ENCODE results near the gene CORO6.
A peak's percentile ranks its signal among the peaks of the same experiment; 100 is the strongest.

The CORO6 gene

DNA sequence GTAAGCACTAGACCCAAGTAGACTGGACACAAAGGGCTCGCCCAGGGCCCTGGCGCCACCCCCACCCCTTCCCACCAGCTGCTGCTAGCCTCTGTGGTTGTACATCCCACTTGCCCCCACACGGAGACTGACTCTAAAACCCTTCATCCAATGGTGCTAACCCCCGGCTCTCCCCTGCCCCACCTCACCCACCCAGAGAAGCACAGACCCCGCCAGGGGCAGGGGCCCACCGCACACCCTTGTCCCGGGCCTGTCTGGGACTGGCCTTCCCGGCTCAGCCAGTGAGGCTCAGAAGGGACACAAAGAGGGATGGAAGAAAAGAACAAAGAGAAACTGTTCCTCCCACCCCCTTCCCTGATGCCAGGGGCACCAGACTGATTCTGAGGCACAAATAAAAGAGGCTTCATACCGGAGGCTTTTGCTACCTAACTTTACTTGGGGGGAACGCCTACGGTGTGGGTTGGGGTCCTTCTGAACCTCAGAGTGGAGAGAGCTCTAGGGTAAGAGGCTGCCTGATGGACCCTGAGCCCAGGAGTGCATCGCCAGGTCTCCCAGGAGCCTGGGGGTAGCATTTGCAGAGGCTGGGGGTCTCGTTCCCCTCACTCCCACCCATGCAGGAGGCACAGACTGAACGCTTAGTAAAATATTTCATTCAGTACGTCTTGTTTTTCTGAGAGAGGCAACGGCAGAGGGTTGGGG lies 8.2 kb downstream of the CORO6 start:
- no peak for DNase-seq
- Histone ChIP-seq H3K36me3 (ENCODE audit: control insufficient read depth, insufficient read depth, low read length) (no peaks in the 10 kb centered on the region), H3K27me3 (replicated peaks; ENCODE audit: control insufficient read depth, insufficient read depth, low read length, poor library complexity, severe bottlenecking) (no peaks in the 10 kb centered on the region), H3K9me3 (ENCODE audit: control insufficient read depth, low read length) (no peaks in the 10 kb centered on the region), H3K27ac (ENCODE audit: insufficient read depth, low read length, poor library complexity, severe bottlenecking) (no peak overlapping the region), H3K4me3 (ENCODE audit: insufficient read depth, low read depth, low read length, poor library complexity, severe bottlenecking) (peak overlapping the region; percentile 68), H3K4me1 (ENCODE audit: control insufficient read depth, insufficient read depth, low read length, poor library complexity, severe bottlenecking) (peaks cover 57% of the 10 kb centered on the region)

DNA sequence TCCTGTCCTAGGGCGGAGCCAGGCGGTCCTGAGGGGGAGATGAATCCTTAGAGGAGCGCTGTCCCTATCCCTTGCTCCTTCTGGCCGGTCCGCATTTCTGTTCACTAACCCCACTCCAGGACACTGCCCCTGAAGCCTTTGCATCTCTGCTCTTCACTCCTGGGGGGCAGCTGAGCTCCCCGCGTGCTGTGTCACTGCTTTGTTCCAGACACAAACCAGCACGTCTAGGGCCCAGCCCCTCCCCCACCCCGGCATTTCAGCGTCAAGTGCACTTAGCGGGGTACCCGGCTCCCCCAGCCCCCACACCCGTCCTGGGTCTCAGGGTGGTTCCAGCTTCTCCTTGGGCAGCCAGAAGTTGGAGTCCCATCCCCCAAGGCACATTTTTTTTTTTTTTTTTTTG lies 8.9 kb downstream of the CORO6 start:
- DNase-seq, result no peak
- H3K4me3 ChIP-seq (ENCODE audit: insufficient read depth, low read depth, low read length, poor library complexity, severe bottlenecking), result peak overlapping the region; percentile 24

DNA sequence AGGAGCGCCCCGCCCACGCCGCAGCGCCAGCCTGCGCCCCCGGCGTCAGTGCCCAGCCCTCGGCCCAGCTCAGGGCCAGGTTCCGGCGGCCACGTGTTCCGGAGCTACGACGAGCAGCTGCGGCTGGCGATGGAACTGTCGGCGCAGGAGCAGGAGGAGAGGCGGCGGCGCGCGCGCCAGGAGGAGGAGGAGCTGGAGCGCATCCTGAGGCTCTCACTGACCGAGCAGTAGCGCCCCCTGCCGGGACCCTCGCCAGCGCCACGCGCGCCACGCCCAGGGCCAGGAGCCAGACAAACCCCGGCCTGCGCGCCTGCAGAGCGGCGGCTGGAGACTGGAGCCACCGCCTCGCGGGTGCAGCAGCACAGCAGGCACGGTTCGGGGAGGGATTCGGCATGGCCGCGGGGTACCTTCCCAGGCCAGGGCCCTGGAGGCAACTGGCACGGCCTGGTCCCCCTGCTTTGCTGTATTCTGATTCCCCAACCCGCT lies 9.3 kb downstream of the CORO6 start:
- H3K27ac ChIP-seq (ENCODE audit: insufficient read depth, low read length, poor library complexity, severe bottlenecking), result no peak overlapping the region
- H3K27me3 ChIP-seq (replicated peaks; ENCODE audit: control insufficient read depth, insufficient read depth, low read length, poor library complexity, severe bottlenecking), result no peaks in the 10 kb centered on the region
- no peaks in the 10 kb centered on the region for H3K9me3 ChIP-seq (ENCODE audit: control insufficient read depth, low read length)
- H3K4me1 ChIP-seq (ENCODE audit: control insufficient read depth, insufficient read depth, low read length, poor library complexity, severe bottlenecking), result peaks cover 55% of the 10 kb centered on the region
- DNase-seq, result peak; percentile 84 to 90 (median 89)
- H3K4me3 ChIP-seq (ENCODE audit: insufficient read depth, low read depth, low read length, poor library complexity, severe bottlenecking), result peak overlapping the region; percentile 24
- no peaks in the 10 kb centered on the region for H3K36me3 ChIP-seq (ENCODE audit: control insufficient read depth, insufficient read depth, low read length)

More for the DNA sequence above, 8.9 kb downstream of the CORO6 start:
- Histone ChIP-seq H3K27ac (ENCODE audit: insufficient read depth, low read length, poor library complexity, severe bottlenecking) (no peak overlapping the region), H3K27me3 (replicated peaks; ENCODE audit: control insufficient read depth, insufficient read depth, low read length, poor library complexity, severe bottlenecking) (no peaks in the 10 kb centered on the region), H3K4me1 (ENCODE audit: control insufficient read depth, insufficient read depth, low read length, poor library complexity, severe bottlenecking) (peaks cover 57% of the 10 kb centered on the region), H3K36me3 (ENCODE audit: control insufficient read depth, insufficient read depth, low read length) (no peaks in the 10 kb centered on the region), H3K9me3 (ENCODE audit: control insufficient read depth, low read length) (no peaks in the 10 kb centered on the region)

DNA sequence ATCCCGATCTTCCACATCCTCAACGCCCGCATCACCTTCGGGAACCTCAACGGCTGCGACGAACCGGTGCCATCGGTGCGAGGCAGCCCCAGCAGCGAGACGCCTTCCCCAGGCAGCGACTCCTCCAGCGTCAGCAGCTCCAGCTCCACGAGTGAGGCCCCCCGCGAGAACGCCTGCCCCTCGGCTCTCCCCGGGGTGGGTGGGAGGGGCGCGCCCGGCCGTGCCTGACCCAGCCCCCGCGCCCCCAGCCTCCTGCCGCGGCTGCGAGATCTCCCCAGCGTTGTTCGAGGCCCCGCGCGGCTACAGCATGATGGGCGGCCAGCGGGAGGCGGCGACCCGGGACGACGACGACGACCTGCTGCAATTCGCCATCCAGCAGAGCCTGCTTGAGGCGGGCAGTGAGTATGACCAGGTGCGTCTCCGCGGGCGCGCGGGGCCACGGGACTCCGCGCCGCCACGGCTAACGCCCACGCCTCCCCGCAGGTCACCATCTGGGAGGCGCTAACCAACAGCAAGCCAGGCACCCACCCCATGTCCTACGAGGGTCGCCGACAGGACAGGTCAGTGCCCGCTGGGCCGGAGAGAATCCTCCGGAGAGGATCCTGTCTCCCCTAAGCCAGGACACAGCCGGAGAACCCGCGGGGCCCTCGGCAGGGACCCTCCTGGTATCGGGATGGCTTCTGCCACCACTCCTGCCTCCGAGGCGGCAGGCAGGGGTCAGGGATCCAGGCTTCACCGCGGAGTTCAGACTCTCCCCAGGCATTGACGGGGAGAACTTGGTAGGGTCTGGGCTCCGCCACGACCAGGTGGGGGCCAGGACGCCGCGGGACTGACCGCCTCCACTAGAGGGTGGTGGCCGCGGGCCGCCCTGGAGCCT lies 10.1 kb downstream of the CORO6 start:
- DNase-seq, result no peak
- Histone ChIP-seq H3K4me3 (ENCODE audit: insufficient read depth, low read depth, low read length, poor library complexity, severe bottlenecking) (peak overlapping the region; percentile 24), H3K9me3 (ENCODE audit: control insufficient read depth, low read length) (no peaks in the 10 kb centered on the region), H3K4me1 (ENCODE audit: control insufficient read depth, insufficient read depth, low read length, poor library complexity, severe bottlenecking) (peaks cover 48% of the 10 kb centered on the region), H3K36me3 (ENCODE audit: control insufficient read depth, insufficient read depth, low read length) (no peaks in the 10 kb centered on the region), H3K27ac (ENCODE audit: insufficient read depth, low read length, poor library complexity, severe bottlenecking) (no peak overlapping the region), H3K27me3 (replicated peaks; ENCODE audit: control insufficient read depth, insufficient read depth, low read length, poor library complexity, severe bottlenecking) (no peaks in the 10 kb centered on the region)

DNA sequence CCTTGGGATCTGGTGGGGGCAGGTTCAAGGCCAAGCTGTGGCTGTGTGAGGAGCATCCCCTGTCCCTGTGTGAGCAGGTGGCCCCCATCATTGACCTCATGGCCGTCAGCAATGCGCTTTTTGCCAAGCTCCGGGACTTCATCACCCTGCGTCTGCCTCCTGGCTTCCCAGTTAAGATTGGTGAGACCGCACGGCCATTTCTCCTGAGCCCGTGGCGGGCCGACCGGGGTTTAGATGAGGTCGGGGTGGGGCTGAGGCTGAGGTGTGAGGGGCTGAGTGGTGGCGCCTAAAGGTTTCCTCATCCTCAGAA lies 10.7 kb downstream of the CORO6 start:
- no peak overlapping the region for H3K4me3 ChIP-seq (ENCODE audit: insufficient read depth, low read depth, low read length, poor library complexity, severe bottlenecking)
- H3K4me1 ChIP-seq (ENCODE audit: control insufficient read depth, insufficient read depth, low read length, poor library complexity, severe bottlenecking), result peaks cover 42% of the 10 kb centered on the region
- no peaks in the 10 kb centered on the region for H3K9me3 ChIP-seq (ENCODE audit: control insufficient read depth, low read length)
- no peaks in the 10 kb centered on the region for H3K36me3 ChIP-seq (ENCODE audit: control insufficient read depth, insufficient read depth, low read length)
- DNase-seq, result no peak
- no peaks in the 10 kb centered on the region for H3K27me3 ChIP-seq (replicated peaks; ENCODE audit: control insufficient read depth, insufficient read depth, low read length, poor library complexity, severe bottlenecking)
- H3K27ac ChIP-seq (ENCODE audit: insufficient read depth, low read length, poor library complexity, severe bottlenecking), result no peak overlapping the region

DNA sequence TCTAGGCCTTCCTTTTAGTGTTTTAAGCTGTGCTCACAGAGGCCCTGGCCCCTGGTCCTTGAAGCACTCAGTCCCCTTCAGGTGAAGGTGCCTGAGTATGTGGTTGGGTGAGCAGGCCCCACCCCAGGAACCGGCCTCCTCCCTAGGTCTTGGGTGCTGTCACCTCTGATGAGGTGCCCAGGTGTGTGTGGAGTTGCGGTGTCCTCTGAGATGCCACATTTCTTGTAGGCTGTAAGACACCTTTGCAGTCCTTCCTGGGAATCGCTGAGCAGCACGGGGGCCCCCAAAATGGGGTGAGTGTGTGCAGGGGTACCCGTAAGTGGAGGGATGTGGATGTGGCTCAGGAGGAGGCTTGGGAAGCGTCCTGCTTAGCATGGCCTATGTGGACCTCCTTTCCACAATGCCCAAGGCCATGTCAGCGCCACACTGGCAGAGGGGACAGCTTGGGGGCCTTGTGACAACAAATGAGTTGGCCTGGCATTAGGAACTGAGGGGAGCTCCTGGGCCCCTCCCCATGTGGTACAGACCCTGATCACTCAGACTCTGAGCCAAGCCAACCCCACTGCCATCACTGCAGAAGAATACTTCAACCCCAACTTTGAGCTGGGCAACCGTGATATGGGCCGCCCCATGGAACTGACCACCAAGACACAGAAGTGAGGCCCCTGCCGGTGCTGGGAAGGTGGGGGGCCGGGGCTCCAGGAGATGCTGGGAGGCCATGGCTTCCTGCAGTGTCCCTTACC lies 11.2 kb downstream of the CORO6 start:
- Histone ChIP-seq H3K36me3 (ENCODE audit: control insufficient read depth, insufficient read depth, low read length) (no peaks in the 10 kb centered on the region), H3K4me1 (ENCODE audit: control insufficient read depth, insufficient read depth, low read length, poor library complexity, severe bottlenecking) (peaks cover 37% of the 10 kb centered on the region), H3K27ac (ENCODE audit: insufficient read depth, low read length, poor library complexity, severe bottlenecking) (no peak overlapping the region), H3K27me3 (replicated peaks; ENCODE audit: control insufficient read depth, insufficient read depth, low read length, poor library complexity, severe bottlenecking) (no peaks in the 10 kb centered on the region), H3K9me3 (ENCODE audit: control insufficient read depth, low read length) (no peaks in the 10 kb centered on the region), H3K4me3 (ENCODE audit: insufficient read depth, low read depth, low read length, poor library complexity, severe bottlenecking) (no peak overlapping the region)
- DNase-seq, result no peak

DNA sequence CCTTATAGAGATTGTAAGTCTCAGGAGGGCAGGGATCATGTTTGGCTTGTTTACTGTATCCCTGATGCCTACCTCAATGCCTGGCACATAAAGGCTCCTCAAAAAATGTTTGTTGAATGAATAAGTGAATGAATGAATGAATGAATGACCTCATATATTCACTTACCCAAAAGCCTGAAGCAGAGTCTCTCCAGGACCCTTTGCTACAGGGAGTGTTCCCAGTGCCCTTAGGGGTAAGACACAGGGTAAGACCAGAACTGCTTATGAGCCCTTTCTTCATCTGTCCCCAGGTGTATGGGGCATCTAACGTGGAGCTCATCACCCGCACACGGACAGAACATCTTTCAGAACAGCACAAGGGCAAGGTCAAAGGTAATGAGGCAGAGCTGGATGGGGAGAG lies 12.3 kb downstream of the CORO6 start:
- no peak overlapping the region for H3K27ac ChIP-seq (ENCODE audit: insufficient read depth, low read length, poor library complexity, severe bottlenecking)
- H3K36me3 ChIP-seq (ENCODE audit: control insufficient read depth, insufficient read depth, low read length), result no peaks in the 10 kb centered on the region
- H3K9me3 ChIP-seq (ENCODE audit: control insufficient read depth, low read length), result no peaks in the 10 kb centered on the region
- no peak for DNase-seq
- H3K4me1 ChIP-seq (ENCODE audit: control insufficient read depth, insufficient read depth, low read length, poor library complexity, severe bottlenecking), result peaks cover 26% of the 10 kb centered on the region
- no peaks in the 10 kb centered on the region for H3K27me3 ChIP-seq (replicated peaks; ENCODE audit: control insufficient read depth, insufficient read depth, low read length, poor library complexity, severe bottlenecking)
- H3K4me3 ChIP-seq (ENCODE audit: insufficient read depth, low read depth, low read length, poor library complexity, severe bottlenecking), result no peak overlapping the region

DNA sequence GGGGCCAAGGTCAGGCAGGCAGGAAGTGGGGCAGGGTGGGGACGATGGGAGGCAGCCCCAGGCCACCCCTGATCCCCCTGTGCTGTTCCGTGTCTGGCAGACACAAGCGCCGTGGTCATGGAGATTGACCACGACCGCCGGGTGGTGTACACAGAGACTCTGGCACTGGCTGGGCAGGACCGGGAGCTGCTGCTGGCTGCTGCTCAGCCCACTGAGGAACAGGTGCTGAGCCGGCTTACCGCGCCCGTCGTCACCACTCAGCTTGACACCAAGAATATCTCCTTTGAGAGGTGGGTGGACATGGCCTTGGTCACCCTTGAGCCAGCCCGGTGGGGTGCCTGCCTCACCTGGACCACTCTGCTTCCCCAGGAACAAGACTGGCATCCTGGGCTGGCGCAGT lies 13.7 kb downstream of the CORO6 start:
- H3K4me1 ChIP-seq (ENCODE audit: control insufficient read depth, insufficient read depth, low read length, poor library complexity, severe bottlenecking), result peaks cover 12% of the 10 kb centered on the region
- no peak for DNase-seq
- no peak overlapping the region for H3K4me3 ChIP-seq (ENCODE audit: insufficient read depth, low read depth, low read length, poor library complexity, severe bottlenecking)
- no peaks in the 10 kb centered on the region for H3K9me3 ChIP-seq (ENCODE audit: control insufficient read depth, low read length)
- H3K27me3 ChIP-seq (replicated peaks; ENCODE audit: control insufficient read depth, insufficient read depth, low read length, poor library complexity, severe bottlenecking), result no peaks in the 10 kb centered on the region
- H3K27ac ChIP-seq (ENCODE audit: insufficient read depth, low read length, poor library complexity, severe bottlenecking), result no peak overlapping the region
- no peaks in the 10 kb centered on the region for H3K36me3 ChIP-seq (ENCODE audit: control insufficient read depth, insufficient read depth, low read length)

DNA sequence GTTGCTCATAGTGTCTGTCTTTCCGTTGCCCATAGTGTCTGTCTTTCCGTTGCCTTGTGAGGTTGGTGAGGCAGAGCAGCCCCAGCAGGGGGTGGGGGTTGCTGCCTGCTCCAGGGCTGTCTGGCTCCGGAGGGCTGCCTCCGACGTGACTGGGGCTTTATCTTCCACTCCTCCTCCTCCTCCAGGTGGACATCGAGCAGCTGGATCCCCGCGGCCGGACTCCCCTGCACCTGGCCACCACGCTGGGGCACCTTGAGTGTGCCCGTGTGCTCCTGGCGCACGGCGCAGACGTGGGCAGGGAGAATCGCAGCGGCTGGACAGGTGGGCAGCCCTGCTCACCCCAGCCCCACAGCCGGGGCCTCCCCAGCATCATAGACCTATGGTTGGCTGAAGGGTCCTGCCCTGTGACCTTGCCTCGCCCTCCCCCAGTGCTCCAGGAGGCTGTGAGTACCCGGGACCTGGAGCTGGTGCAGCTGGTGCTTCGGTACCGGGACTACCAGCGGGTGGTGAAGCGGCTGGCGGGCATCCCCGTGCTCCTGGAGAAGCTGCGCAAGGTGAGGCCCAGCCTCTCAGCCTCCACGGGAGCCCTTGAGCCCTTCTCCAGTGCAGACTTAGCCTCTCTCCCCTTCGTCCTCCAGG lies 15.0 kb downstream of the CORO6 start:
- Histone ChIP-seq H3K4me1 (ENCODE audit: control insufficient read depth, insufficient read depth, low read length, poor library complexity, severe bottlenecking) (no peaks in the 10 kb centered on the region), H3K36me3 (ENCODE audit: control insufficient read depth, insufficient read depth, low read length) (no peaks in the 10 kb centered on the region), H3K9me3 (ENCODE audit: control insufficient read depth, low read length) (no peaks in the 10 kb centered on the region), H3K4me3 (ENCODE audit: insufficient read depth, low read depth, low read length, poor library complexity, severe bottlenecking) (no peak overlapping the region), H3K27me3 (replicated peaks; ENCODE audit: control insufficient read depth, insufficient read depth, low read length, poor library complexity, severe bottlenecking) (no peaks in the 10 kb centered on the region), H3K27ac (ENCODE audit: insufficient read depth, low read length, poor library complexity, severe bottlenecking) (no peak overlapping the region)
- no peak for DNase-seq
